Epithelial cell of proximal tubule (primary cell): ENCODE measurements around the gene CELA2A. TPM values are rescaled to one million over a fixed set of nuclear protein-coding genes. Genes with fewer than 3 reads are reported as not detected.
A peak's percentile ranks its signal among the peaks of the same experiment; 100 is the strongest.

ENCODE experiments used
- DNase-seq: peaks from one replicate; pipeline ENCODE4 v3.0.0-alpha.2; 2011; ENCODE audit warnings: low read depth
- H3K4me3 ChIP-seq: 2 replicates; pipeline ENCODE4 v1.5.1; 2011; ENCODE audit warnings: low read depth, mild to moderate bottlenecking, low read length
- CTCF ChIP-seq: conservative IDR thresholded peaks from 2 replicates; pipeline ENCODE4 v1.5.1; 2012; ENCODE audit warnings: low read depth, mild to moderate bottlenecking, low read length
- total RNA-seq: library from RNA; depleted of rRNA; stranded (reverse); fragments of >200 nt; gene quantifications from 2 replicates; pipeline ENCODE4 v1.2.3, GENCODE V29; 2015

CELA2A gene
- total RNA-seq, 1 donor from 2014 or later = not detected

- H3K4me3 ChIP-seq = peak overlapping the region; percentile 93
- no peak for TF ChIP-seq CTCF
- no peak for DNase-seq
Observed at GRCh38 chr1:15411593-15412137, 44.9 kb upstream of the CELA2A start.

GRCh38 chr1:15412175-15412800 is 44.2 kb upstream of the CELA2A start:
- DNase-seq = no peak
- no peak for TF ChIP-seq CTCF
- no peak overlapping the region for H3K4me3 ChIP-seq

GRCh38 chr1:15412843-15413242 is 43.7 kb upstream of the CELA2A start:
- DNase-seq = no peak
- TF ChIP-seq CTCF = no peak
- no peak overlapping the region for H3K4me3 ChIP-seq

GRCh38 chr1:15413563-15414444 is 42.7 kb upstream of the CELA2A start:
- TF ChIP-seq CTCF = no peak
- no peak overlapping the region for H3K4me3 ChIP-seq
- DNase-seq = no peak

- no peak for TF ChIP-seq CTCF
- H3K4me3 ChIP-seq = no peak overlapping the region
- no peak for DNase-seq
Observed at GRCh38 chr1:15414445-15414983, 42.0 kb upstream of the CELA2A start.

- TF ChIP-seq CTCF = no peak
- no peak for DNase-seq
- no peak overlapping the region for H3K4me3 ChIP-seq
Observed at GRCh38 chr1:15417059-15417934, 39.2 kb upstream of the CELA2A start.
